AG09319 (cell line): ENCODE results near the gene SNAI1.

Experiments
- DNase-seq: peaks from one replicate; pipeline ENCODE4 v3.0.0-alpha.2; 2010; ENCODE audit warnings: low read depth; ENCODE audit errors: extremely low read depth
- CTCF ChIP-seq: IDR thresholded peaks from 2 replicates; pipeline ENCODE4 v1.5.1; 2011; ENCODE audit warnings: low read depth, mild to moderate bottlenecking, inconsistent platforms, low read length, moderate library complexity

The SNAI1 gene

DNA sequence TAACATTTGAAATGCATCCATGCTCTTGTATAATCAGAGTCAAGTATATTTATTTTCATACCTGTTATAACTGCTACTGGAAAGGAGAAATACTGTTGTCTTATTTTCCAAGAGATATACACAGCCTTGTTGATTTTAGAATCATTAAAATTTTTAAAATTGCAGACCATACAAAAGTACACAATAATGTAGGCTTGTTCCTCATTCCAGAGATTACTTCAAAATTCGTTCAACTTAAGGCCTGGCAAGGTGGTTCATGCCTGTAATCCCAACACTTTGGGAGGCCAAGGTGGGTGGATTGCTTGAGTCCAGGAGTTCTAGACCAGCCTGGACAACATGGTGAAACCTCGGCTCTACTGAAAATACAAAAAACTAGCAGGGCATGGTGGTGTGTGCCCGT lies 40.5 kb upstream of the SNAI1 start:
- no peak for TF ChIP-seq CTCF
- DNase-seq = no peak

DNA sequence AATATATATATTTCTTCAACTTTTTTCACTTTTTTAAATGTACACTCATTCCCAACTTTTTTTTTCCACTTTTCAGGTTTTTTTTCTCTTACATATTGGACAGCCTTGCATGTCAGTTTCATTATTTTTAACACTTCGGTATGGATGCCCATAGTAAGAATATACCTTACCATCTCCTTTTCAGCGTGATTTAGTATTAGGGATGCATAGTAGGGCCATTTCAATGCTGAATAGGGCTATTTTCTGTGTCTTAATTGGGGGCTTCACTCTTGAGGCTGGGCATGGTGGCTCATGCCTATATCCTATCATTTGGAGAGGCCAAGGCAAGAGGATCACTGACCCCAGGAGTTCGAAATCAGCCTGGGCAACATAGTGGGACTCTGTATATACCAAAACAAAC lies 39.8 kb upstream of the SNAI1 start:
- no peak for DNase-seq
- TF ChIP-seq CTCF = no peak

- TF ChIP-seq CTCF = no peak
Observed at GRCh38 chr20:49945306-49945700, 37.5 kb upstream of the SNAI1 start.

DNA sequence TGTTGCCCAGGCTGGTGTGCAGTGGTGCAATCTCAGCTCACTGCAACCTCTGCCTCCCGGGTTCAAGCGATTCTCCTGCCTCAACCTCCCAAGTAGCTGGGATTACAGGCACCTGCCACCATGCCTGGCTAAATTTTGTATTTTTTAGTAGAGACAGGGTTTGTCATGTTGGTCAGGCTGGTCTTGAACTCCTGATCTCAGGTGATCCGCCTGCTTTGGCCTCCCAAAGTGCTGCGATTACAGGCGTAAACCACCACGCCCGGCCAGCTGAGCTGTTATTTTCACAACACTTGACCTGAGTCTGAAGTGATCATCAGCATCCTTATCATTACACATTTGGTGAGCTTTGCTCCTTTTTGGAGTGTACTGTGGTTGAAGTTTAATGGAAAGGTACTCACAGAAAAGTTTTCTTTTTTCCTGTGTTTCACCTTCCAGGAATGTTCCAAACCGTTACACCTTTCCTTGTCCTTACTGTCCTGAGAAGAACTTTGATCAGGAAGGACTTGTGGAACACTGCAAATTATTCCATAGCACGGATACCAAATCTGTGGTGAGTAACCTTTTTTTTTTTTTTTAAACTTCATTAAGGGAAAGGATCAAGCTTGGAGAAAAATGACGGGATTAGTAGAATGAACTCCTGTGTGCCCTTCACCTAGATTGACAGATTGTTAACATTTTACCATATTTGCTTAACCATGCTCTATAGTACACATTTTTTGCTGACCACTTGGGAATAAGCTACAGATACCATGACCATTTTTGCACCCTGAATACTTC lies 36.9 kb upstream of the SNAI1 start:
- no peak for DNase-seq
- no peak for TF ChIP-seq CTCF

More at GRCh38 chr20:49945306-49945700, 37.5 kb upstream of the SNAI1 start:
- no peak for DNase-seq

GRCh38 chr20:49948178-49948577 lies 34.6 kb upstream of the SNAI1 start:
- no peak for TF ChIP-seq CTCF
- DNase-seq = no peak

GRCh38 chr20:49948809-49949507 lies 33.8 kb upstream of the SNAI1 start:
- DNase-seq = peak; percentile 57
- no peak for TF ChIP-seq CTCF

- no peak for DNase-seq
Observed at GRCh38 chr20:49951151-49951550, 31.6 kb upstream of the SNAI1 start.

More at GRCh38 chr20:49951151-49951550, 31.6 kb upstream of the SNAI1 start:
- TF ChIP-seq CTCF = no peak
